Stimulated activated CD8-positive, alpha-beta memory T cell treated with anti-CD3 and anti-CD28 coated beads, Interleukin-7, amount 100 ng/mL, for 1 hour (primary cell): ENCODE data around the gene GNB3.

Experiments used
- DNase-seq, 2 donors: peaks; one replicate each; pipeline ENCODE4 v3.0.0-alpha.2; 2020; ENCODE audit warnings: low read depth in 2 of 2

The GNB3 gene

DNA sequence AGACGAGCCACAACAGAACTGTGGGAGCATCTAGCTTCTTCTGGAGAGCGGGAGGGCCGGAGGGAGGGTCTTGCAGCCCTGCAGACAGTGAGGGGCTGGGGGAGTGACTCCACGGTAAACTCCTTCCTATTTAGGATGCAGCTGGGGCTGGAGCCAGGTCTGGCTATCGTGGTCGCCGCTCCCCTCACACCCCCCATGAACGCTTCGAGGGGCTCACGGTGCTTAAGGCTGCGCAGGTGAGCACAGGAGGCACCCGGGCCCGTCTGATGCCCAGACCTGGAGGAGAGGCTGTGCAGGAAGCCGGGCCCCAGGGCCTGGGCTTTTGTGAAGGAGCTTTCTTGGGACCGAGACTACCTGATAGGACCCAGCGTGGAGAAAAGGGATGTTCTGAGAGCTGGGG, 3.9 kb upstream of the GNB3 start:
- no peak for DNase-seq

GRCh38 chr12:6837370-6838060, 3.2 kb upstream of the GNB3 start:
- DNase-seq: no peak

GRCh38 chr12:6838854-6839253, 1.9 kb upstream of the GNB3 start:
- DNase-seq: no peak

GRCh38 chr12:6839482-6840201, 1.1 kb upstream of the GNB3 start:
- DNase-seq: no peak

GRCh38 chr12:6840330-6840729, 395 bp upstream of the GNB3 start:
- no peak for DNase-seq

GRCh38 chr12:6842075-6842474, 1.4 kb downstream of the GNB3 start:
- DNase-seq: no peak

DNA sequence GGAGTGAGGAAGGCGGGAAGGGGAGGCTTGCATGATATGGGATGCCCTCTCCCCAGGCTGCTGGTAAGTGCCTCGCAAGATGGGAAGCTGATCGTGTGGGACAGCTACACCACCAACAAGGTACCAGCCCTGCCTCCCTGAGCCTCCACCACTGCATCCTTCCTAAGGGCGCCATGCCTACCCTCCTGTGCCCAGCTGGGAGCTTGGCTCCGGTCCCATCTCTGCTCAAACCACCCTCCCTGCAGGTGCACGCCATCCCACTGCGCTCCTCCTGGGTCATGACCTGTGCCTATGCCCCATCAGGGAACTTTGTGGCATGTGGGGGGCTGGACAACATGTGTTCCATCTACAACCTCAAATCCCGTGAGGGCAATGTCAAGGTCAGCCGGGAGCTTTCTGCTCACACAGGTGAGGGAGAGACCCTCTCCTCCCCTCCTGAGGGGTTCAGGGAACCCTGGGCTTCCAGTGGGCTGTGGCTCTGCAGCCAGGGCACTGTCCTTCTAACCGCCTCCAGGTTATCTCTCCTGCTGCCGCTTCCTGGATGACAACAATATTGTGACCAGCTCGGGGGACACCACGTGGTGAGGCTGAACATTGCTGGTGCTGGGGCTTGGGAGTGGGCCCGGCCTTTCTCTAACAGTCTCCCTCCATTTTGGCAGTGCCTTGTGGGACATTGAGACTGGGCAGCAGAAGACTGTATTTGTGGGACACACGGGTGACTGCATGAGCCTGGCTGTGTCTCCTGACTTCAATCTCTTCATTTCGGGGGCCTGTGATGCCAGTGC, 2.6 kb downstream of the GNB3 start:
- no peak for DNase-seq

- DNase-seq: no peak
These were observed 4.7 kb downstream of the GNB3 start for GRCh38 chr12:6845395-6845794.

DNA sequence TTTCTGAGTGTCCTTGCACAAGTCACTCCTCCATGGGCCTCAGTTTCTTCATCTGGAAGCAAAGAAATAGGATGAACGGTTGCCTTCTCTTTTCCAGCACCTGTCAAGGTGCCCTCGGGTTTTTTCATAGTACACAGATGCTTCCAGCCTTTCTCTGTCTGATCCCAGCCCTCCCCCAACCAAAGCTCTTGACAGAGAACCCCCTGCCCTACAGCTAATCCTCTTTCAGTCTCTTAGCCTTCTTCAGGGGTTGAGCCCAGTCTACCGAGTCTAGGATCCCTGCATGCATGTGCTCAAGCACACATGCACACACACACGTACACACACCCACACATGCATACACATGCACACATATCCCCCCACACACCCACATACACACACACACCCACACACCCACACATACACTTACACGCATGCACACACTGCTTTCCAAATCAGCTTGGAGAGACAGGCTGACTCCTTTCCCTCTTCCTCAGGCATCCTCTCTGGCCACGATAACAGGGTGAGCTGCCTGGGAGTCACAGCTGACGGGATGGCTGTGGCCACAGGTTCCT, 5.7 kb downstream of the GNB3 start:
- DNase-seq: no peak

GRCh38 chr12:6847676-6848075, 7.0 kb downstream of the GNB3 start:
- no peak for DNase-seq

DNA sequence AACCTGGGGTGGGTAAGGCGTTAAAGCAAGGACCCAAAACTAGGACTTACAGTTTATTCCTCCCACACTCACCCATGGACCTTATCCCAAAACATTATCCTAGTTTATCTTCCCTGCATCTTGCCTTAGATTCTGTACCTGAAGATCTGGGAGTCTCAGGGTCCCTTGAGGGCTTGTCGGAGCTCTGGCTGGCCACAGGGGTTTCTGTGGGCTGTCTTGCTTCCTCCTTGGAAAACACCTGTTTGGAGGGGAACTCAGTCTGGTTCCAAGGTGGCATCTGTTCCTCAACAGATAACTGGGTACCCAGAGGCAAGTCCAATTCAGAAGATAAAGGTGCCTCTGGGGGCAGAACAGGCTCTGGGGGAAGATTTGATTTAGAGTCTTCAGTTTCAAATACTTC, 8.7 kb downstream of the GNB3 start:
- DNase-seq: no peak

DNA sequence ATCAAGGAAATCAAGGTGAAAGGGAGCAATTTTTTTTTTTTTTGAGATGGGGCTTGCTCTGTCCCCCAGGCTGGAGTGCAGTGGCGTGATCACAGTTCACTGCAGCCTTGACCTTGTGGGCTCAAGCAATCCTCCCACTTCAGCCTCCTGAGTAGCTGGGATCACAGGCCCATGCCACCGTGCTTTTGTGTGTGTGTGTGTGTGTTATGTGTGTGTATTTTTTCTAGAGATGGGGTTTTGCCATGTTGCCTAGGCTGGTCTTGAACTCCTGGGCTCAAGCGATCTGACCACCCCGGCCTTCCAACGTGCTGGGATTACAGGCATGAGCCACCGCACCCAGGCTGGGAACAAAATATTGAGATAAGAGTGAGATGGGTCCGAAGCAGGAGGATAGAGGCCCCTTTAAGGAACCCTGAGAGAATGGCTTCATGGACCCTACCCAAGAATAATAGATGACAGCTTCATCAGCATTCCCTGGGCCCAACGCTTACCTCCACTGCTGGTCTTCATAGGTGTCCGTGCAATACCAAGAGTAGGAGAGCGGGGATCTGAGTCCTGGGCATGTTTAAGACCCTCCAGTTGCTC, 9.3 kb downstream of the GNB3 start:
- no peak for DNase-seq

- DNase-seq: no peak
These were observed 10.0 kb downstream of the GNB3 start for GRCh38 chr12:6850796-6851152.

- DNase-seq: peak; percentile 72 to 84
These were observed 10.6 kb downstream of the GNB3 start, which contains the start of gene CDCA3 for GRCh38 chr12:6851153-6851920. Gene CDCA3 (minus strand): TSS chr12:6851286. CDS start chr12:6850952, 334 bp downstream.

DNA sequence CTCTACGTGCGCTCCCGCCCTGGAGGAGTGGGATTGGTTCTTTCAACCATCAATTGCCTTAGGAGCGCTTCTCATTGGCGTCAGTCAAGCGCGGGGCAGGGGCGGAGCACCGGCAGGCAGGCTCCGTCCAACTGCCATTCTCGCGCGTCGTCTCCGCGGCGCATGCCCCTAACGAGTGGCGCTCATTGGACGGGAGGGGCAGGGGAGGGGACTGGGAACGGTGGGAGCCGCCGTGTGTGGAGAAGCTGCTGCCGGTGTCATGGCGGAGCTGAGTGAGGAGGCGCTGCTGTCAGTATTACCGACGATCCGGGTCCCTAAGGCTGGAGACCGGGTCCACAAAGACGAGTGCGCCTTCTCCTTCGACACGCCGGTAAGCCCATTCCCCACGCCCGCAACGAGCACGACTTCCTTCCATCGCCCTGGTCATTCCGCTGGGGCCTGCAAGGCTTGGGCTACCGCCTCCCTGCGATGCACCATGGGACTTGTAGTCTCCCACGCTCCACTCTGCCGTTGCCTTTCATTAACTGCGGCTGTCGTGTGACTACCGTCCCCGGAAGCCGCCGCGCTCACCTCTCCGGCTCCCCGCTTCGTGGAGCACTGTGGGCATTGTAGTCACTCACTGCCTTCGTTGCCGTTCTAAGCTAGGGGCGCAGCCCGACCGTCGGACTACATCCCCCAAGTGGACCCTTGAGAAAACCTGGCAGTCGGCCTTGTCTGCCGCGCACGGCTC, 11.4 kb downstream of the GNB3 start, which contains the start of gene USP5:
USP5 (plus strand) TSS at position 230 of the 730 bp plus-strand sequence; CDS start at position 260, 30 bp downstream.
- DNase-seq: peak; percentile 92 to 95

DNA sequence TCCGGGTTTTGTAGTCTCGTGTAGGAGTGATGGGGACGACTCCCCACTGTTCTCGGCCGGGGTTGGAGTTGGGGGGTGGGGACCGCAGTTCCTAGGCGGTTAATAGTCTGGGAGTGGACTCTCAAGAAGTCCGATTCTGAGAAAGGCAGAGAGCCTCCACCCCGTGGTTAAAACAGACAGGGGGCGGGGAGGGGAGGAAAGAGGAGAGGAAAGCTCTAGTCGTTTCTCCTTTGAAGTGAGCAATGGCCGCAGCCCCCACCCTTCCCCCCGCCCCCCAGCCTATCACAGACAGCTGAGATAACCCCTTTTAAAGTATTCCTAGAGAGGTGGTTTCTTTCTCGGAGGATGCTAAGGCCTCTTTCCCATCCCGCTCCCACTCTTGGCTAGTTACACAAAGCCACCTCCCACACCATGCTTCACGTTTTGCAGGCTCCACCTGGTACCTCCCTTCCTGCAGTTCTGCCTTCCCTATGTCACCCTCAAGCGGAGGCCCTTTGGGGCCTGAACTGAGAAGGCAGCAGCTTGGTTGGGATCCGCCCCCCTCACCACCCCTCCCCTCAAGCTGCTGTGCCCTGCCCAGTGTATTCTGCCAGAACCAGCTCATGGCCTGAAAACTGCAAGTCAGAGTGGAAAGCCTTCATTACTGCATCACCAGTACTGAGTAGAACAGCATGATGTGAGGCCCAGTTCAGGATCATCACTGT, 12.1 kb downstream of the GNB3 start:
- DNase-seq: no peak

GRCh38 chr12:6853626-6854025, 12.9 kb downstream of the GNB3 start:
- DNase-seq: no peak

GRCh38 chr12:6854036-6854435, 13.3 kb downstream of the GNB3 start:
- no peak for DNase-seq

DNA sequence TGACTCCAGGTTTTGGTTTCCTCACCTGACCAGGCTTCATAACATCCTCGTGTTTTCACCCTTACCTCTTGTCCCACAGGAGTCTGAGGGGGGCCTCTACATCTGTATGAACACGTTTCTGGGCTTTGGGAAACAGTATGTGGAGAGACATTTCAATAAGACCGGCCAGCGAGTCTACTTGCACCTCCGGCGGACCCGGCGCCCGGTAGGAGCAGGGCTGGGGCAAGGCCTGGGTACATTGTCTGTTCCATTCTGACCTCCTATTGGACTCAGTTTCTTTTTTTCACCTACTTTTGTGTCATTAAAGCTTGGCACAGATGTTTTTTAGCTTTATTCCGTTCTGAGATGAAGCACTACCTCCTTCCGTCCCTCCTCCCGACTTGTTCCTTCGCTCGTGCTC, 14.6 kb downstream of the GNB3 start:
- no peak for DNase-seq

- no peak for DNase-seq
These were observed 18.1 kb downstream of the GNB3 start for GRCh38 chr12:6858799-6859198.
